PC-3 (cell line): Measurements from ENCODE around the gene SEPTIN3. TPM values are rescaled to one million over a fixed set of nuclear protein-coding genes. Genes with fewer than 3 reads are reported as not detected.

Experiments used
- ATAC-seq: fragments of 200-7000 bp; cut with Tn5 transposase; 2 replicates; pipeline ENCODE4 v1.9.1; 2020; ENCODE audit warnings: mild to moderate bottlenecking, moderate library complexity
- BruUV-seq: library from RNA; stranded (reverse); fragments of 400-500 nt; replicated peaks from 2 replicates; lab custom pipeline; 2021; lab: Mats Ljungman, UMichigan
- CTCF ChIA-PET: fragments of 300-600 bp; sonication (Branson Sonifier 250); formaldehyde crosslinking; loops from one replicate; lab custom pipeline; 2022; ENCODE audit warnings: antibody characterized with exemption; lab: Charles Lee
- POLR2A ChIA-PET: fragments of 300-600 bp; sonication (Branson Sonifier 250); formaldehyde crosslinking; loops from one replicate; lab custom pipeline; 2022; ENCODE audit warnings: antibody characterized with exemption; ENCODE audit not compliant: unreplicated experiment; lab: Charles Lee
- DNase-seq: peaks from one replicate; pipeline ENCODE4 v3.0.0-alpha.2; 2015
- H2AFZ ChIP-seq: fragments of 300-600 bp; sonication (generic); 2 replicates; pipeline ENCODE4 v1.6.0; 2016; ENCODE audit warnings: antibody characterized with exemption, low read length
- H3F3A ChIP-seq: fragments of 300-600 bp; sonication (generic); one replicate; pipeline ENCODE4 v1.6.0; 2017; ENCODE audit warnings: antibody characterized with exemption, low read length, control low read depth, mild to moderate bottlenecking; ENCODE audit not compliant: unreplicated experiment
- H3K27ac ChIP-seq: fragments of 300-600 bp; sonication (generic); 2 replicates; pipeline ENCODE4 v1.5.1; 2016; ENCODE audit warnings: mild to moderate bottlenecking, low read length
- H3K27me3 ChIP-seq: fragments of 300-600 bp; sonication (generic); 2 replicates; pipeline ENCODE4 v1.6.1; 2016; ENCODE audit warnings: low read length, mixed read lengths
- H3K36me3 ChIP-seq: fragments of 300-600 bp; sonication (generic); 2 replicates; pipeline ENCODE4 v1.6.1; 2016; ENCODE audit warnings: low read depth, mixed run types, low read length, mixed read lengths
- H3K4me1 ChIP-seq: fragments of 300-600 bp; sonication (generic); 2 replicates; pipeline ENCODE4 v1.5.1; 2016; ENCODE audit warnings: low read length; ENCODE audit not compliant: insufficient read depth
- H3K4me2 ChIP-seq: fragments of 300-600 bp; sonication (generic); 2 replicates; pipeline ENCODE4 v1.6.0; 2016; ENCODE audit warnings: low read length
- H3K4me3 ChIP-seq: fragments of 300-600 bp; sonication (generic); 2 replicates; pipeline ENCODE4 v1.5.1; 2016; ENCODE audit warnings: mild to moderate bottlenecking, low read length, mixed read lengths
- H3K79me2 ChIP-seq: fragments of 300-600 bp; sonication (generic); 2 replicates; pipeline ENCODE4 v1.6.1; 2017; ENCODE audit warnings: low read length, mixed read lengths
- H3K9ac ChIP-seq: fragments of 300-600 bp; sonication (generic); 2 replicates; pipeline ENCODE4 v1.6.0; 2016; ENCODE audit warnings: mild to moderate bottlenecking, low read length
- H3K9me2 ChIP-seq: fragments of 300-600 bp; sonication (generic); replicated peaks from 2 replicates; pipeline ENCODE4 v1.6.1; 2016; ENCODE audit warnings: mixed run types, low read length, mixed read lengths
- H3K9me3 ChIP-seq: fragments of 300-600 bp; sonication (generic); 2 replicates; pipeline ENCODE4 v1.6.1; 2016; ENCODE audit warnings: low read length, mixed read lengths
- H4K20me1 ChIP-seq: fragments of 300-600 bp; sonication (generic); 2 replicates; pipeline ENCODE4 v1.6.1; 2016; ENCODE audit warnings: low read length, mixed read lengths
- CTCF ChIP-seq: fragments of 300-600 bp; sonication (generic); conservative IDR thresholded peaks from 2 replicates; pipeline ENCODE4 v1.5.1; 2017; ENCODE audit warnings: antibody characterized with exemption, low read depth, mild to moderate bottlenecking, low read length
- EZH2 ChIP-seq: fragments of 300-600 bp; sonication (generic); IDR thresholded peaks from one replicate; pipeline ENCODE4 v1.6.1; 2017; ENCODE audit warnings: antibody characterized with exemption, mild to moderate bottlenecking, low read length; ENCODE audit not compliant: unreplicated experiment
- EZH2phosphoT487 ChIP-seq: fragments of 300-600 bp; sonication (generic); IDR thresholded peaks from 2 replicates; pipeline ENCODE4 v1.6.1; 2018; ENCODE audit warnings: mild to moderate bottlenecking, antibody characterized with exemption, low read length, borderline replicate concordance
- intact Hi-C: fragments of 100-400 bp; cut with micrococcal nuclease; formaldehyde crosslinking; loops from 2 replicates; pipeline ENCODE4 v1.9.0; 2023
- total RNA-seq: library from RNA; depleted of rRNA; stranded (reverse); fragments of >200 nt; gene quantifications from 2 replicates; pipeline ENCODE4 v1.2.3, GENCODE V29; 2014

The SEPTIN3 gene
- total RNA-seq, 1 experiment from 2014 or later: 1.2 TPM

GRCh38 chr22:41943661-41944209, 25.5 kb upstream of the SEPTIN3 start:
- Histone ChIP-seq H3K36me3 (peaks cover 22% of the 10 kb centered on the region), H3K9me3 (no peaks in the 10 kb centered on the region), H3K9ac (no peak overlapping the region), H3K27me3 (no peaks in the 10 kb centered on the region), H3K4me1 (peaks cover 27% of the 10 kb centered on the region), H3K9me2 (no peaks in the 10 kb centered on the region), H3K4me2 (no peak overlapping the region), H4K20me1 (0 out of 2 replicates have a peak, but pooled peaks cover 3% of the 10 kb centered on the region), H3K79me2 (peaks cover 28% of the 10 kb centered on the region), H3F3A (no peaks in the 10 kb centered on the region), H3K4me3 (no peak overlapping the region), H3K27ac (no peak overlapping the region), H2AFZ (no peak overlapping the region)
- no TSS peak for BruUV-seq
- ATAC-seq (no peak), DNase-seq (peak; percentile 21)
- no peak for TF ChIP-seq CTCF
- no peak for TF ChIP-seq EZH2
- no peak for TF ChIP-seq EZH2phosphoT487
- CTCF ChIA-PET: interaction anchor here (0.8 to 1.1 kb wide), 2 partner anchors 18 to 121 kb away, joined by 3 read pairs; no protein-coding TSS in a partner anchor
- POLR2A ChIA-PET: no interaction called here
- intact Hi-C loops: no loop called here

GRCh38 chr22:41946629-41947423, 22.4 kb upstream of the SEPTIN3 start, which contains the start of gene CENPM:
CENPM (minus strand) TSS chr22:41947152; CDS start chr22:41947076, 76 bp downstream.
- TSS peak; percentile 39 for BruUV-seq
- ChIA-PET POLR2A (interaction anchor here (0.6 kb wide), 1 partner anchor 114 kb away, joined by 4 read pairs; no protein-coding TSS in a partner anchor), CTCF (interaction anchor here (0.6 kb wide), 1 partner anchor 166 kb away, joined by 3 read pairs; no protein-coding TSS in a partner anchor)
- Histone ChIP-seq H3K9ac (peak within 1 kb of the TSS; percentile 94), H2AFZ (peak within 1 kb of the TSS; percentile 93), H3F3A (no peaks in the 10 kb centered on the region), H3K4me1 (peaks cover 27% of the 10 kb centered on the region), H3K27ac (peak within 1 kb of the TSS; percentile 77), H3K79me2 (peaks cover 28% of the 10 kb centered on the region), H4K20me1 (no peaks in the 10 kb centered on the region), H3K9me2 (no peaks in the 10 kb centered on the region), H3K4me2 (peak within 1 kb of the TSS; percentile 100), H3K9me3 (no peaks in the 10 kb centered on the region), H3K36me3 (peaks cover 9% of the 10 kb centered on the region), H3K27me3 (no peaks in the 10 kb centered on the region), H3K4me3 (peak within 1 kb of the TSS; percentile 87)
- TF ChIP-seq EZH2phosphoT487 (no peak), CTCF (no peak), EZH2 (no peak)
- intact Hi-C loops: no loop called here
- peak; percentile 92 for ATAC-seq
- DNase-seq: peak; percentile 92
